Right lobe of liver (tissue), 4 donors: Measurements from ENCODE around the gene PRUNE1.

ENCODE experiments used
- CTCF ChIP-seq, 4 donors: fragments of 200-600 bp in 3 of 4; fragments of 450-650 bp in 1 of 4; IDR thresholded peaks; one replicate each; pipeline versions ENCODE4 v1.5.1 to v1.8.0; 2016 to 2022; ENCODE audit warnings: antibody characterized with exemption in 4 of 4, mild to moderate bottlenecking in 2 of 4
- POLR2A ChIP-seq: fragments of 450-650 bp; IDR thresholded peaks from one replicate; pipeline ENCODE4 v1.6.1; 2017; ENCODE audit warnings: antibody characterized with exemption, mild to moderate bottlenecking
- donor health status: DM: no; HTN: no; CAD: no.
- donor health status: DM: no; HTN: no; CAD: no.
- donor health status: DM: no; HTN: yes; CAD: no.

GRCh38 chr1:150976879-150977694, 31.2 kb upstream of the PRUNE1 start:
- TF ChIP-seq POLR2A: peak; percentile 88
- no peak for TF ChIP-seq CTCF (IDR thresholded peaks at IDR 0.05)
